Middle frontal gyrus (tissue), 1 donor: ENCODE data around the gene MTX1.

Experiments
- DNase-seq: peaks from one replicate; pipeline ENCODE4 v3.0.0-alpha.2; 2015; ENCODE audit warnings: low spot score; ENCODE audit errors: extremely low spot score

MTX1 gene

DNA sequence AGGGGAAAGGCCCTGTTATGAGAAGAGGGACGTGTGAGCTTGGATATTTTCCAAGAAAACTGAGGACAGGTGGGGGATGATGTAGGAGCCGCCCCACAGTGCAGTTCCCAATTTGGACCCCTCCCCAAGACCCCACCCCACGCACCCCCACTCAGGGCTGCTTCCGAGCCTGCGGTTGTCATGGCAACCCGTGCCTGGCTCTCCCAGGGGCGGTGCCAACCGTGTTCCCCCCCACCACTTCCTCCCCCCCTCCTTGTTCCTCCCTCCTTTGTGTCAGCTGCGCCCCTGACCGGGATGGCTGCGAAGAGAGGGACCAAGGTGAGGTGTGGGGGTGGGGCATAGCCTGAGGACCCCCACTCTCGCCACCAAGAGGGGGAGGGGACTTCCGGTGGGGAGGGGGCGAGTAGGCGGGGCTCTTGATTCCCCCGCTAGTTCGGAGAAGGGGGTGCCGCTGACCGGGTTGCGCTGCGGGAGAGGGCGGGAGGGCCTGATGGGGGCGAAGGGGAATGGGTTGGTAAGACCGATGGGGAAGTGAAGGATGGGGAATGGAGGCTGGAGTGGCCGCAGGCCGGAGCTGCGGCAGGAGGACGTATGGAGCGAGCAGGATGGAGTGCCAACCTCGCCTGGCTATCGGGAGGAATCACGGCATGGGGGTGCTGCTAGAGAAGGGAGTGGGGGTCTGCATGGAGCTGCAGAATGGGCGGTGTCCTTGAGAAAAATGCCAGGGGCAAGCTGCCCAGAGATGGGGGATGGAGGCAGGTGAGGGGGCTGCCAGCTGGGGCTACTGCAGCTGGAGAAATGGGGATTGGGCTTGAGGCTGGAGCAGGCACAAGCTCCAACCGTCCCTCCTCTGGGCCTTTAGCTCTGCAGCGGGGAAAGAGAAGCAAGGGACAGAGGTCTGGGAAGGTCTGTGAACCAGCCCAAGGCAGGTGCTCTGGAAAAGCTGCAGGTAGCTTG lies 33.9 kb upstream of the MTX1 start:
- no peak for DNase-seq

DNA sequence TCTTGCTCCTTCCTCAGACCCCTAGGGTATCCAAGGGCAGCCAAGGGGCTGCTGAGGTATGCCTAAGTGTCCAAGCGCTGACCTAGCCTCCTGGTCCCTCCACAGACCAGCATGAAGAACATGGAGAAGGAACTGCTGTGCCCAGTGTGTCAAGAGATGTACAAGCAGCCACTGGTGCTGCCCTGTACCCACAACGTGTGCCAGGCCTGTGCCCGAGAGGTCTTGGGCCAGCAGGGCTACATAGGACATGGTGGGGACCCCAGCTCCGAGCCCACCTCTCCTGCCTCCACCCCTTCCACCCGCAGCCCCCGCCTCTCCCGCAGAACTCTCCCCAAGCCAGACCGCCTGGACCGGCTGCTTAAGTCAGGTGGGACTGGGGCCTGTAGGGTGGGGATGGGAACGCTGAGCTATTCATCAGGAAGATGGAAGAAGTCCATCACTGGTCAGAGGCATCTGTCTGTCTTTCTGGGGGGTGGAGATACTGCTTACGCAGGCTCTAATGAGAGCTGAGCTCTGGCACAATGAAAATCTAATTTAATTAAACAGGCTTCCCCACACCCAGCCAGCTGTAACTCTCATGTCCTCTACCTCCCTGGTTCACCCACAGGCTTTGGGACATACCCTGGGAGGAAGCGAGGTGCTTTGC lies 33.1 kb upstream of the MTX1 start:
- DNase-seq: no peak

DNA sequence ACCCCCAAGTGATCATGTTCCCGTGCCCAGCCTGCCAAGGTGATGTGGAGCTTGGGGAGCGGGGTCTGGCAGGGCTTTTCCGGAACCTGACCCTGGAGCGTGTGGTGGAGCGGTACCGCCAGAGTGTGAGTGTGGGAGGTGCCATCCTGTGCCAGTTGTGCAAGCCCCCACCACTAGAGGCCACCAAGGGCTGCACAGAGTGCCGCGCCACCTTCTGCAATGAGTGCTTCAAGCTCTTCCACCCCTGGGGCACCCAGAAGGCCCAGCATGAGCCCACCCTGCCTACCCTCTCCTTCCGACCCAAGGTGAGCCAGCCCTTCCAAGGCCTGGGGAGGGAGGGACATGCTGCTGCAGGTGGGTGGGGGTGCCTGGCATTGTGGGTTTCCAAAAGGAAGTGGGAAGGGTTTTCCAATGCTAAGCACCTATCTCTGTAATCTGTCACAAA lies 32.5 kb upstream of the MTX1 start:
- DNase-seq: no peak

DNA sequence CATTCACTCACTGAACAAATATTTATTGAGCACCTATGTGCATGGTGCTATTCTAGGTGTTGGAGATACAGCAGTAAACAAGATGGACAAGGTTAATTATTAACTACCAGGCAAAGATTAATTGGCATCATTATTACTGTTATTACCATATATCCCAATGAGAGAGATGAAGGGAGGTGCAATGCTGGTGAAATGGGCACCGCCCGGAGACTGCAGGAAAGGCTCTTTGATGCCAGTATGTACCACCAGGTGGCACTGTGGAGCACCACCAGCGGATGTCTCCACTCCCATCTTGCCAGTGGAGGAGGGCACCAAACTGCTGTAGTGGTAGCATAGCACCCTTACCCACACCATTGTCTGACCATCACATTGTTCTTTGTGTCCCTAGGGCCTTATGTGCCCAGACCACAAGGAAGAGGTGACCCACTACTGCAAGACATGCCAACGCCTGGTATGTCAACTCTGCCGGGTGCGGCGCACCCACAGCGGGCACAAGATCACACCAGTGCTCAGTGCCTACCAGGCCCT lies 31.9 kb upstream of the MTX1 start:
- peak; percentile 79 for DNase-seq

DNA sequence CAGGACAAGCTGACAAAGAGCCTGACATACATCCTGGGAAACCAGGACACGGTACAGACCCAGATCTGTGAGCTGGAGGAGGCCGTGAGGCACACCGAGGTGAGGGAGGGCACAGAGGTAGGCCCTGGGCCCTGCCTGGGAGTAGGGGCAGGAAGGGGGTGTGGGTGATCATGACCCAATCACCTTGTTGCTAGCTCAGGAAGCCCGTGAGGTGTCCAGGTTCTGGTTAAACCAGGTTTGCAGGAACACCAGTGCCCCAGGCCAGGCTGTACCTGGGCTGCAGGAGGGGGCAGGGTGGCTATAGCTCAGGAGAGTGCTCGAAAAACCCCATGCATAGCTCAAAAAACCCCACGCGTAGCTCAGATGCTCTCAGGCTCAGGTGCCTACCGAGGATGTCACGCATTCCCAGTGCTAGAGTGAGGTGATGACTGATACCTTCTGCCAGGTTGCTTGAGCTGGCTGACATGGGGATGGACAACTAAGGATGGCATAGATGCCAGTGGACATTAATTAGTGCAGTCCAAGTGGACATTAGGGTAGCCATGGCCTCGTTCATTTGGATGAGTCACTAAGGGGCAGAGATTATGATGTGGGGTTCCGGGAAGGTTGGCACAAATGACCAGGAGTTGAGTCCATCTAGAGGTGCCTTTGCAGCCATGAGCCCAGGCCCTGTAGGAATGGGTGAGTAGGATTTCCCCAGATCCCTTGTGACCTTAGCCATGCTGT lies 31.1 kb upstream of the MTX1 start:
- no peak for DNase-seq

DNA sequence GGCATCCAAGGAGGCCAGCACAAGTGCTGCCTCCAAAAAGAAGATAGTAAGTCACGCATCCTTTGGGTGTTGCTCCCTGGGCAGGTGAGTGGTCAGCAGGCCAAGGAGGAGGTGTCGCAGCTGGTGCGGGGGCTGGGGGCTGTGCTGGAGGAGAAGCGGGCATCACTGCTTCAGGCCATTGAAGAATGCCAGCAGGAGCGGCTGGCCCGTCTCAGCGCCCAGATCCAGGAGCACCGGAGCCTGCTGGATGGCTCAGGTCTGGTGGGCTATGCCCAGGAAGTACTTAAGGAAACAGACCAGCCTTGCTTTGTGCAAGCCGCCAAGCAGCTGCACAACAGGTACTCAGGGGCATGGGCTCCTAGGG lies 30.6 kb upstream of the MTX1 start:
- DNase-seq: no peak

DNA sequence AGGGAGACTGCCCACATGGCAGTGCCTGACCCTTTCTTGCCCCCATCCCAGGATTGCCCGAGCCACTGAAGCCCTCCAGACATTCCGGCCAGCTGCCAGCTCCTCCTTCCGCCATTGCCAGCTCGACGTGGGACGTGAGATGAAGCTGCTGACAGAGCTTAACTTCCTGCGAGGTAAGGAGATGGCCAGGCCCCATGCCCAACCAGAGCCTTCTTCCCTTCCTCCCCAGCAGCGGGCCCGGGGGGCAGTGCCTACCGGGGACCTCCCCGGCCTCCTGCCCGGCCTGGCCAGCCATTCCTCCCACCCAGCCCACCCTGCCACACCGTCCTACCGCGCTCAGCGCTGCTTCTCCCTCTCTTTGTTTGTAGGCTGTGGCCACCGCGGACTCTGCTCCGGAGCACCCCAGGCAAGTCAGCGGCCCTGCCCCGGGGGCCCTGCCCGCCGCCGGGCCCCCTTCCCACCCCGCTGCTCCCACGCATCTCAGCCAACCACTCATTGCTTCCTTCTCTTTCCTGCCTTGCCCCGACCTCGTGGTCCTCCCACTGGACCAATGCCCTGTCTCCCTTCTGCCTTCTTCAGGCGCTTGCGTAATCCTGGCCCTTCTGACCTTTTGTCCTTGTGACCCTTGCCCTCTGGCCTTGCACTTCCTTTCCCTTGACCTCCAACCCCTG lies 29.9 kb upstream of the MTX1 start:
- no peak for DNase-seq

DNA sequence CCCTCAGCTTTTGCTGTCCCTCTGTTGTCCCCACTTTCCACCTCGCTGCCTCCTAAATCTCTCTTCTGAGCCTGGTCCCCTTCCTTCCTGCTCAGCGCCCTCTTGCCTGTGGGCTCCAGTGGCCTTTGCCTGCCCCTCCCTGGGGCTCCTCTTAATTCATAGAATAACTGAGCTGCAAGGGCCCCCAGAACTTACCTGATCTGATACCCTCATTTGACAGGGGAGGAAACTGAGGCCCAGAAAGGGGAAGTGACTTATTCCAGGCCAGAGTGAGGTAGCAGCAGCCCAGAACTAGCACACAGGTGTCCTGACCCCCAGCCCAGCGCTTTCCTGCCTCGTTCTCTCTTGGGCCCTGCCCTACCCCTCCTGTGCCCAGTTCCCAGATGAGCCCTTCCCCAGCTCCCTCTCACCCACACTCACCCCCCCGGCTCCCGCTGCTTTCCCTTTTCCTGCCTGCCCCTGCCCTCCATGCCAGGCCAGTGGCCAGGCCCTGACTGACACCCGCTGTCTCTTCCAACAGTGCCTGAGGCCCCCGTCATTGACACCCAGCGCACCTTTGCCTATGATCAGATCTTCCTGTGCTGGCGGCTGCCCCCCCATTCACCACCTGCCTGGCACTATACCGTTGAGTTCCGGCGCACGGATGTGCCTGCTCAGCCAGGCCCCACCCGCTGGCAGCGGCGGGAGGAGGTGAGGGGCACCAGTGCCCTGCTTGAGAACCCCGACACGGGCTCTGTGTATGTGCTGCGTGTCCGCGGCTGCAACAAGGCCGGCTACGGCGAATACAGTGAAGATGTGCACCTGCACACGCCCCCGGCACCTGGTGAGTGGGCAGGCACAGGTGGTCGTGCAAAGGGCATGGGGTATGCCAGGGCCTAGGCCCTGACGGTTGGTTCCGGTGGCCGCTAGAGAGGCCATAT lies 29.1 kb upstream of the MTX1 start:
- DNase-seq: no peak

DNA sequence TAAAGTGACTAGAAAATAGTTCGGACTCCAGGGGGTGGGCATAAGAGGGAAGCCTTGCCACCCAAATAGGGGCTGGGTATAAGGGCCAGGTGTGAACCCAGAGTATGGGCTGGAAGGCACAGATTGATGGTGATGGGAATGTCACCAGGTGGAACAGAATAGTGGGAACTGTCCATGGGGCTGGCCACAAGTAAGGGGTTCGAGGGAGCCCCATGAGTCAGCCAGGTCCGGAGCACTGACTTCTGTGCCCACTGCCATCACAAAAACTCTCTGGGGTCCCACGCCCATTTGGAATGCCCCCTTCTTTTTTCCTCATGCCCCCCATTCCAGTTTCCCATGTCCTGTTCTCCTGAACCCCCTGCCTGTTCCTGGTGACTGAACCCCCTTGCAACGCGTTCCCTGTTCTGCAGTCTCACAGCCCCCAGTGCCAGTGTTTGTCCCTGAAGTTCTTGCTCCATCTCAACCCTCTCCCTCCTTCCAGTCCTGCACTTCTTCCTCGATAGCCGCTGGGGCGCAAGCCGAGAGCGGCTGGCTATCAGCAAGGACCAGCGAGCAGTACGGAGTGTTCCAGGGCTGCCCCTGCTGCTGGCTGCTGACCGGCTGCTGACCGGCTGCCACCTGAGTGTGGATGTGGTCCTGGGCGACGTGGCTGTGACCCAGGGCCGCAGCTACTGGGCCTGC lies 27.0 kb upstream of the MTX1 start:
- no peak for DNase-seq

DNA sequence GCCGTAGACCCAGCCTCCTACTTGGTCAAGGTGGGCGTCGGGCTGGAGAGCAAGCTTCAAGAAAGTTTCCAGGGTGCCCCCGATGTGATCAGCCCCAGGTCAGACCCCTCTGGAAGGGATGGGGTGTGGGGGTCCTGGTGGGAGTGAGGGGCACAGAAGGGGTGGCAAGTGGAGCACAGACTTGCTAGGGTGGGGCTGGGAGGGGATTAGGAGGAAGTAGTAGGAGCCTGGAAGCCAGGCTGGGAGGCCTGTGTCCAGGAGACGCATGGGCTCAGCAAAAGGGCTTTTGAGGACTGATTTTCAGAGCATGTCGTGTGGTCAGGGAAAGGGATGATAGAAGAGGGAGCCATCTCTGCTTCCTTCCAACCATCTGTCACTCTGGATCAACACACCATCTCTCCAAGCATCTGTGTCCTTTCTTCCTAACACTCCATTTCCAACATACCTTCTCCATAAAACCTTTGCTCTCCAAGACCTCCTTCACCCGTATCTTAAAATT lies 26.4 kb upstream of the MTX1 start:
- no peak for DNase-seq

DNA sequence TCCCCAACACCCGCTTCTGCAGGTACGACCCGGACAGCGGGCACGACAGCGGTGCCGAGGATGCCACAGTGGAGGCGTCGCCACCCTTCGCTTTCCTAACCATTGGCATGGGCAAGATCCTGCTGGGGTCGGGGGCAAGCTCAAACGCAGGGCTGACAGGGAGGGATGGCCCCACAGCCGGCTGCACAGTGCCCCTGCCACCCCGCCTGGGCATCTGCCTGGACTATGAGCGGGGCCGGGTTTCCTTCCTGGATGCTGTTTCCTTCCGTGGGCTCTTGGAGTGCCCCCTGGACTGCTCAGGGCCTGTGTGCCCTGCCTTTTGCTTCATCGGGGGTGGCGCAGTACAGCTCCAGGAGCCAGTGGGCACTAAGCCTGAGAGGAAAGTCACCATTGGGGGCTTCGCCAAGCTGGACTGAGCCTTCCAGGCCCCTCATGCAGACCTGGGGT lies 24.7 kb upstream of the MTX1 start:
- no peak for DNase-seq

DNA sequence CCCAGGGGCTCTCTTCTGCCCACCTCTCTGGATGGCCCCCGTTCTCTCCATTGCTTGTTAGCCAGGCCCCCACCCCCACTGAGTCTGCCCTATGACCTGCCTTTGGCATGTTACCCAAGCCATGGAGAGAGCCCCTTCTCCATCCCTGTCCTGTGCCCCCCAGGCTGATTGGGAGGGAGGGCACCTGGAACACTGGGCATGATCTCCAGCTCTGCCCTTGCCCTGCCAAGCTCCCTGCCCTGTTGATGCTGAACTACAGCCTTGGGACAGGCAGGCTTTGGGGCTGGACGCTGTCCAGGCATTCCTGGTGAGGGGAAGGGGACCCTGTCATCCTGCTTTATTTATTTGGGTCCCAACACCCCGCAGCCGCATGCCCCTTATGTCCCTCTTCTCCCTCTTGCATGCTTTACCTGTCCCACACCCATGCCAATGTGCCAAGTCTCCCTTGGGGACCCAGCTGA lies 24.1 kb upstream of the MTX1 start:
- DNase-seq: no peak

DNA sequence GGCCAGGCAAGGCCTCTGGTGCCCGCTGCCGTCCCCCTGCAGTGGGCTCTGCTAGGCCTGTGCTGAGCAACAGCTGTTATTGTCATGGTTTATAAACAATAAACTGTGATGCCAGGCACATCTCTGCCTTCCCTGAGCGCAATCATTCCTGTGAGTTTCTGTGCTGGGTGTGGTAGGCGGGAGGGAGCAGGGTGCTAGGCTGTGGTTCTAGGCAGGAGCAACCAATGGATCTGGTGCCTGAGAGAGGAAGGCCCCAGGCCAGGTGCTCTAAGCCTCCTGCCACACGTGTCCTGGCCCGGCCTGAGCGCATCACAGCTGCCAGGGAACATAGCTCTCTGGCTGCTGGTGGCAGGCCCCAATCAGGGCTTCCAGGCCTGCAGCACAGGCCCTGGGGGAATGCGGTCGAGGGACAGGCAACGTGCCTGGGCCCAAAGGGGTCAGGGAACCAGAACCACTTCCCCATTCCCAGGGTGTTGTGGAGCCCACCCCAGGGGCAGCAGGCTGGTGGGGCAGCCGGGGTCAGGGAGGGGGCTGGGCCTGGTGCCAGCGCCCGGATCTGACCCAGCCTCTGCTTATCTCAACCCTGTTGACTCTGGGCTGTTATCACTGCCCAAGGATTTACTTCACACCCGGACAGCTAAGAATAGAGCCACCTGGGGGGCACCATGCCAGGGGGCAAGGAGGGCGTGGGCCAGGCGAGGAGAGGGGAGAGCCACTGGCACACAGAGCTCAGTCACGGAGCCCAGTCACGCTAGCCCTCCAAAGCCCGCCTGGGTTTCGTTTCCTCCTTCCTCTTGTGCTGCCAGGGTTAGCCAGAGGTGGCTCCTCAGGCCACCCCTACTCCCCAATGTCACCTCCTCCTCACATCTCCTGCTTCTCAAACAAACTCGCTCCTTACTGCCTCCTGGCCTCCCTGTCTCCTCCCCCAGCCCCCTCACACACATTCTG lies 23.4 kb upstream of the MTX1 start:
- no peak for DNase-seq

DNA sequence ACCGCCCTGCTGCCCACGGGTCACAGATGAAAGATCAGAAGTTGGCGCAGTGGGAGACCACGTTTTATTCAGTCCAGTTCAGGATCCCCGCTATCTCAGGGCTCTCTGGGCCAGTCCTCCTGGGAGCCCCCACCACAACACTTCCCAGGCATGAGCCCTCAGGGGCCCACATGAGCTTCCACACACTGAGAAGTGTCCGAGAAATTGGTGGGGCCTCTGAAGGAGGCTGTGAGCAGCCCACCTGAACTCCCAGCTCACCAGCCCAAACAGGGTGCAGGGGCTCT lies 22.8 kb upstream of the MTX1 start:
- no peak for DNase-seq

DNA sequence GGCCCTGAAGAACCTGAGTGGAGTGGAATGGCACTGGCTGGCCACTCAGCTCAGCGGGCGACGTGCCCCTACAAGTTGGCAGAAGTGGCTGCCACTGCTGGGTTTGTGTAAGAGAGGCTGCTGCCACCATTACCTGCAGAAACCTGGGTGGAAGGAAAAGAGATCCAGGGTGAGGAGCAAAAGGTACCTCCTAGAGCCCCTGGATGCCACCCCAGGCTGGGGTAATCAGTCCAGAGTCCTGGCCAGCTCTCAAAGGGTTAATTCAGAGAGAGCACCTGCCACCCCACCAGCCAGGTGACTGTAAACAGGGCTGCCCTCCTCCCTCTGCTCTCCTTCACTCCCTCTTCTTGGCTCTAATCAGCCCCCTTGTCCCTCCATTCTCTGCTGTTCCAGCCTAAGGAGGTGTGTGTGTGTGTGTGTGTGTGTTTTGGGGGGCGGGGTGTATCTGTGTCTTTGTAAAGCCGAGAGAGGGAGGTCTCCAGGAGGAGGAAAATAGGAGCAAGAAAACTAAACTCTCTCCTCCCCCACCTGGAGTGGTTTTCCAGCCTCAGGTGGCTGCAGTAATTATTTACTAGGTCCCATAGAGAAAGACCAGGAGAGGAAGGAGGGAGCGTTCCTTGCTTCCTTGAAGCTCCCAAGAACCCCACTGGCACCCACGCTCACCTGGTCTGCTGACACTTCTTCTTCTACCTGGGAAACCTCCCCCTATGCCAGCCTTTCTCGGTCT lies 22.3 kb upstream of the MTX1 start:
- DNase-seq: no peak

DNA sequence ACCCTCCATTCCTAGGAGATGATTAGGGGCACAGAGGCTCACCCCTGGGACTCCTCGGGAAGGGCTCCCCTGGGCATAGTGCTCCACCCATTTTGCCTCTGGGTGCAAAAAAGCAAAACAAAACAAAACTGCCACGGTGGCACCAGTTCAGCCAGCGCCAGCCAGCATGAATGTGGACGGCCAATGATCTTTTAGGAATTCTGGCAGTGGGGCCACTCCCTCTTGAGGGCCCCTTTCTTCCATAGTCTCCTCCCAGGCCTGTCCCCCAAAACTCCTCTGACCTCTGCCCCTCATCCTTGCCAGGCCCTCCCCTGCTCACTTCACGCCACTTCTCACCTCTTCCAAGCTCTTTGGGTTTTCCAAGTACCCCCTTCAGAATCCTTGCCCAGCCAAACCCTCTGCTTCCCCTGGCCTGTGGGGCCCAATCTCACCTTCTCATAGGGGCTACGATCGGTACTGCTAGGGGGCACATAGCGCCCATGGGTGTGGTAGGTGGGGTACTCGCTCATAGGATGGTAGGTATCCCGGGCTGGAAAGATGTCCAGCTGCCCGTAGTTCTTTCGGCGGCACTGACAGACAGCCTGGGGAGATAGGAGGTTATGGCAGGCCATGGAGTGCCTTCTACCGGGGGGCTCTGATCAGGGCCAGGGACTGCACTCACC lies 21.6 kb upstream of the MTX1 start:
- DNase-seq: no peak

DNA sequence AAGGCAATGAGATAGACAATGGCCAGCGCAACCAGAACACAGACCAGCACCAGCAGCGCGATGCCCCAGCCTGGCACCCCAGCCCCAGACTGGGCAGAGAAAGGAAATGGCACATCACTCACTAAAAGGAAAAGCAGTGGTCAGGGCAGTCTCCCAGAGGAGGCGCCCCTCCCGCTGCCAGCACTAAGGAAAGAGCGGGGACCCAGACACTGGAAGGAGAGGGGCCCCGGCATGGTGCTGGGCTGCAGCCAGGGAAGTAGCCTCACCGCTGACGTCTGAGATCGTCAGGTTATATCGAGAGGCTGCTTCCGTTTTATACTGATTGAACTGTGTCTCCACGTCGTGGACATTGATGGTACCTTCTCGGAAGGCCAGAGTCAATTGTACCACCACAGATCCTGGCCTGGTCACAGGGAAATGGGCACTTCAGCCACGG lies 21.0 kb upstream of the MTX1 start:
- no peak for DNase-seq
